HG03378 (cell line): ENCODE results near the gene PSME3.
"Not testable (repeated sequence)": the region's sequence is repeated elsewhere in the genome, so short reads cannot be mapped to it uniquely, and the experiment has no call there.

Source experiments
- ATAC-seq: cut with Tn5 transposase; IDR thresholded peaks from one replicate; pipeline ENCODE4 v1.9.1; 2021; ENCODE audit warnings: mild to moderate bottlenecking, moderate library complexity; ENCODE audit not compliant: unreplicated experiment

The PSME3 gene

DNA sequence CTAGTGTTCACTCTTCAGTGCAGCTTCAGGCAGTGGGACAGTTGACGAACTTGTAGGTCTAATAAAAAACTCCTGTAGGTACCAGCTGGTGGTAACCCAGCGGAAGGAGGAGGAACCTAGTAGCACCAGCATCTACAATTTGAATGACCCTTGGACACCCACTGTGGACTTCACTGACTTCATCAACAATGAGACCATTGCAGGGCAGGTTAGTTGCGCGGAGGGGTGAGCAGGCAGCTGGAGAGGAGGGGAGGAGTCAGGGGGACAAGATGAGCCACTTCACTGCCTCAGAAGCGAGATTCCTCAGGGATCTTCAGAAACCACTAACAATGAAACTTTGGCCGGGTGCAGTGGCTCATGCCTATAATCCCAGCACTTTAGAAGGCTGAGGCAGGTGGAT is 40.1 kb downstream of the PSME3 start:
- no peak for ATAC-seq

DNA sequence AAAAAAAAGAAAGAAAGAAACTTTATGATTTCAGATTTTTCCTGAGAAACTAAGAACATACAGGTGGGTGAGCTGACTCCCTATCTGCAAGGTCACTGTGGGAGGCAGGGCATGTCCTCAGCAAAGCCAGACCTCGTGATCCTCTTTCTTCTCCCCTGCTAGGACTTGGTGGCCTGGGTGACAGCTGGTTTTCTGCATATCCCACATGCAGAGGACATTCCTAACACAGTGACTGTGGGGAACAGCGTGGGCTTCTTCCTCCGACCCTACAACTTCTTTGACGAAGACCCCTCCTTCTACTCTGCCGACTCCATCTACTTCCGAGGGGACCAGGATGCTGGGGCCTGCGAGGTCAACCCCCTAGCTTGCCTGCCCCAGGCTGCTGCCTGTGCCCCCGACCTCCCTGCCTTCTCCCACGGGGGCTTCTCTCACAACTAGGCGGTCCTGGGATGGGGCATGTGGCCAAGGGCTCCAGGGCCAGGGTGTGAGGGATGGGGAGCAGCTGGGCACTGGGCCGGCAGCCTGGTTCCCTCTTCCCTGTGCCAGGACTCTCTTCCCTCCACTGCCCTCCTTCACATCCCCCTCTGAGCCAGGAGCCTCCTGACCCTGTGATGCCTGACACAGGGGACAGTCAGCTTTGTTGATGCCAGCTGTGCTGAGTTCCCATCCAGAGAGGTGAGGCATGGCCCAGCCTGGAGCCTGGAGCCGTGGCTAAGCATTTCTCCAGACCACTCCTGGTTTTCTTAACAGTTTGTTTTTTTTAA is 40.9 kb downstream of the PSME3 start:
- not testable (repeated sequence) for ATAC-seq

DNA sequence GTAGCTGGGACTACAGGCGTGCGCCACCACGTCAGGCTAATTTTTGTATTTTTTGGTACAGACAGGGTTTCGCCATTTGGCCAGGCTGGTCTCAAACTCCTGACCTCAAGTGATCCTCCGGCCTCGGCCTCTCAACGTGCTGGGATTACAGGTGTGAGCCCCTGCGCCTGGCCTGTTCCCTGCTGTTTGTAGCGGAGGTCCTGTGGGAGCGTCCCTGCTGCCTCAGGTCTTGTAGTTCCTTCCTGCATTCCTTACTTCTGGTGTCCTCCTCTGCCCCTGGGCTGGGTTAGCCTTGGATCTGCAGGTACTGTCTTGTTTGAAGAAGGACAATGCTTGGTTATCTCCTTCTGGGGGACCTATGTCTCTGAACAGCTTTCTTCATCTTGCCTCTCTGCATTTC is 43.8 kb downstream of the PSME3 start:
- no peak for ATAC-seq

DNA sequence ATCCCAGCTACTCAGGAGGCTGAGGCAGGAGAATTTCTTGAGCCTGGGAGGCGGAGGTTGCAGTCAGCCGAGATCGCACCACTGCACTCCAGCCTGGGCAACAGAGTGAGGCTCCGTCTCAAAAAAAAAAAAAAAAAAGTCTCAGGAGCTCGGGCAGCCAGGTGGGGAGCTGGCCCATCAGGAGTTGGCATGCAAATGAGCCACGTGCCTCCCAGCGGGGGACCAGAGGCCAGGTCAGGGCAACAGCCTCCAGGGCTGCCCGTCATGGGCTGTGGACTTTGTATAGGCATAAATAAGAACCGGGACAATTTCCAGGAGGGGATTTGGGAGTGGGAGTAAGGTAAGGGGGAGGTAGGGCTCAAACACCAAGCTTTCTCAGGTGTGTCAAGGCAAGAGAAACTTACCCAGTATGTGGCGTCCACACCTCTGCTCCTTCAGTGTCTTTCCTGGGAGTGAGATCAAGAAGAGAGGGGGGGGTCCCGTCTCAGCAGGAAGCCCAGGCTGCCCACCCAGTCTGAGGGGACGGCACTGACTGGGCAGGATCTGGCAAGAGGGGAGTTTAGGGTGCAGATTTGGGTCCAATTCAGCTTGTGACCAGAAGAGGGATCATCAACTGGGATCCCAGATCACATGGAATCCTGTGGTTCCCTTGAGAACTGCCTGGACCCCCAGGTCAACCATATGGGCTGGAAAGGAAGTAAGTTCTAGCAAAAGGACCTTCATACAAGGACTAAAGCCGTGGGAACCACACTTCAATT is 45.1 kb downstream of the PSME3 start:
- no peak for ATAC-seq

DNA sequence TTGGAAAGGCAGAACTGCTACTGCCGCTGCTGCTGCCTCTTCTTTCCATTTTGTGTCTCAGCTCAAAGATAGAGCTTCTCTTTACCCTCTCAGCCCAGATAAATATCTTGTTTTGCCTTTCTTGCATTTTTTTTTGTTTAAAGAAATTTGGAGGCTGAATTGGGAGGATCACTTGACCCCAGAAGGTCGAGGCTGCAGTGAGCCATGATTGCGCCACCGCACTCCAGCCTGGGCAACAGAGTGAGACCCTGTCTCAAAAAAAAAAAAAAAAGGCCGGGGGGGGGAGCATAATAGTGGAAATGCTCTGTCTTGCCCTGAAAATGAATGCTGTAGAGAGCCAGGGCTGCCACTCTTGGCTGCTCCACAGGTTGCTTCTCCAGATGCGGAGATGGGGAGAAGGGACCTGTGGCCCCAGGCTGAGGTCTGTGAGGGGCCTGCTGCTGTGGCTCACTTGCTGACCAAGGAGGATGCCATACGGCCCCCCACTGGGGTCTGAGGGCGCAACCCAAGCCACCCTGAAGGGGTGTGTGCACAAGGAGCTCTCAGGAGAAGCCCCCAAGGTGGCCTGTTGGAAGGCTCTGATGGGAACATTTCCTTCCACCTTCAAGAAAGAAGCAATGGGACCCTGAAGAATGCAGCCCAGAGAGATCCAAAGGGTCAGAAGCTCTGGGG is 45.9 kb downstream of the PSME3 start:
- no peak for ATAC-seq

DNA sequence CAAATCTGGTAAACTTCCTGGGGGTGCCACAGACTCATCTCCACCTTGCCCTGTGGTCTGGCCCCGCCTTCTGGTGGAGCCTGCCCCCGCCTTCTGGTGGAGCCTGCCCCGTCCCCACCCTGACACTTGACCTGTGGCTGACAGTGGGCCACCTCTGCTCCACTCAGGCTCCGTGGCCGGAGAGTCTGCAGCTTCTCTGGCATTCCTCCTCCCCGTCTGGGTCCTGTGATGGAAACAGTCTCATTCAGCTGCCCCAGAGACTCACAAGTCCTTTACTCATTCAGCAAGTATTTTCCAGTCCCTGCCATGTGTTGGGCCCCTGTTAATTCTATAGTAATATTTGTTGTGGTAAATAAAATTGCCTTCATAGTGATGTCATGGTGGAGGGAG is 46.4 kb downstream of the PSME3 start:
- no peak for ATAC-seq

DNA sequence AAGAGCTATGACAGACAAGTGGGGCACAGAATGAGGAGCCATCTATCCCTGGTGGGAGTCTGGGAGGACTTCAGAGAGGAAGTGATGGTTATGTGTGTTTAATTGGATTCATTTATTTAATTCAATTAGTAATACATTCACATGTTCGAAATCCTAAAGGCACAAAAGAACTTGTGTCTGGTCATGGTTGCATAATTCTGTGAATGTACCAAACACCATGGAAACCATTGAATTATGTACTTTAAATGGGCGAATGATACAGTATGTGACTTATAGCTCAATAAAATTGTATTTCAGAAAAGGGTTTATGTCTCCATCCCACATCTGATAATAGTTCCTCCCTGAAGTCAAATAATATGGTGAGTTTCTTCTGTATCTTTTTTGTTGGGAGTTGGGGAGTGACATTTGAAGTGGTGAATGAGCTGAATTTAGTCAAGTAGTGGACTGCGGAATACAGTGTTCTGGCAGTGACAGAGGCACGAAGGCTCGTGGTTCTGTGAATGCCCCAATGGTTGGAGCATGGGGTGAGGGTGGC is 47.6 kb downstream of the PSME3 start:
- ATAC-seq, result no peak

DNA sequence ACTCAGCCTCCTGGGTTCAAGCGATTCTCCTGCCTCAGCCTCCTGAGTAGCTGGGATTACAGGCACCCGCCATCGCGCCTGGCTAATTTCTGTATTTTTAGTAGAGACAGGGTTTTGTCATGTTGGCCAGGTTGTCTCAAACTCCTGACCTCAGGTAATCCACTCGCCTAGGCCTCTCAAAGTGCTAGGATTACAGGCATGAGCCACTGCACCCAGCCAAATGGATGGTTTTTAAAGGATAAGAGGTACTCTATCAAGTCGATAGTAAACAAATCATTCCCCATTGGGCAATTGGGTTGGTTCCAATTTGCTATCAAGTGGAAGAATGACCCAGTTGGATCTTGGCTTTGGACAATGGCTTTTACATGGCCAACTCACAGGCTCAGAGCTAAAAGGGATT is 48.5 kb downstream of the PSME3 start:
- not testable (repeated sequence) for ATAC-seq

DNA sequence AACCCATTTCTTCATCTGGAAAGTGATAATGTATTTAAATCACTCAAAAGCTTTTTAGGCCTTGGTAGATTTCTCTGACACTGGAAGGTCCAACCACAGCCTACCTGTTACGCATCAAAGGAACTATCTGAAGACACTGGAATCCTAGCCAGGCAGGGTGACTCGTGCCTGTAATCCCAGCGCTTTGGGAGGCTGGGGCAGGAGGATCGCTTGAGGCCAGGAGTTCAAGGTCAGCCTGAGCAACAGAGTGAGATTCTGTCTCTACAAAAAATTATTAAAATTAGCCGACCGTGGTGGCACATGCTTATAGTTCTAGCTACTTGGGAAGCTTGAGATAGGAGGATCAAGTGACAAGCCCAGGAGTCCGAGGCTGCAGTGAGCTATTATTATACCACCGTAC is 49.0 kb downstream of the PSME3 start:
- ATAC-seq, result no peak

DNA sequence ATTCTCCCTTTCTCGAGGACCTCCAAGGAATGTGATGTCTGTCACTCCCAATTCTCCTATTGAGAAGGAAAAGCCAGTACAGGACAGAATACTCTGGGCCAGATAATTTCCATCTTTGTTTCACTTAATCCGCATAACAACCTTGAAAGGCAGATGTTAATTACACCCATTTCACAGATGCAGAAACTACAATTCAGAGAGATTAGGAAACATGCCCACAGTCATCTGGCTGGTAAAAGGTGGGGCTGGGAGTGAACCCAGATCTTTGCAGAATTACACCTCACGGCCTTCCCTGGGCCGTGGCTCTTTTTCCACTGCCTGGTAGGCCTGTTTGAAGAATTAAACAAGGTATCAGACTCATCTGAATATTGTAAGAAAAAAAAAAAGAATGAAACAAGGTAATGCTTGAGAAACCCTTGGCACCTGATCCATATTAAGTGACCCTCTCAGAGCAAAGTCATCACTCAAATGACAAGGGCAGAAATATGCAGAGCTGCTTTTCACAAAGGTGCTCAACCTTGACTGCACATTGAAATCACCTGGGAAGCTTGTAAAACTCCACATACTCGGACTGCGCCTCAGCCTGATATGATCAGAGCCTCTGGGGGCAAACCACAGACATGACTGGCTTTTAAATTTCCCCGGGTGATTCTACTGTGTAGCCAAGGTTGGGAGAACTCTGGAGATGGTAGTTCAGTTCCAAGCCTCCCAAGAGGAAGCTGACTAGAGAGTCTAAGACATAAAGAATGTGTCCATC is 50.8 kb downstream of the PSME3 start:
- ATAC-seq, result no peak

DNA sequence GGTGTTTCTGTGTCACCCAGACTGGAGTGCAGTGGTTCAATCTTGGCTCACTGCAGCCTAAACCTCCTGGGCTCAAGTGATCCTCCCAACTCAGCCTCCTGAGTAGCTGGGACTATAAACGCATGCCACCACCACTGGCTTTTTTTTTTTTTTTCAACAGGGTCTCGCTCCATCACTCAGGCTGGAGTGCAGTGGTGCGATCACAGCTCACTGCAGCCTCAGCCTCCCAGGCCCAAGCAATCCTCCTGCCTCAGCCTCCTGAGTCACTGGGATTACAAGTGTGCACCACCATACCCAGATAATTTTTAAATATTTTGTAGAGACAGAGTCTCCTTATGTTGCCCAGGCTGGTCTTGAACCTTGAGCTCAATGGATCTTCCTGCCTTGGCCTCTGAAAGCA is 52.6 kb downstream of the PSME3 start:
- not testable (repeated sequence) for ATAC-seq

DNA sequence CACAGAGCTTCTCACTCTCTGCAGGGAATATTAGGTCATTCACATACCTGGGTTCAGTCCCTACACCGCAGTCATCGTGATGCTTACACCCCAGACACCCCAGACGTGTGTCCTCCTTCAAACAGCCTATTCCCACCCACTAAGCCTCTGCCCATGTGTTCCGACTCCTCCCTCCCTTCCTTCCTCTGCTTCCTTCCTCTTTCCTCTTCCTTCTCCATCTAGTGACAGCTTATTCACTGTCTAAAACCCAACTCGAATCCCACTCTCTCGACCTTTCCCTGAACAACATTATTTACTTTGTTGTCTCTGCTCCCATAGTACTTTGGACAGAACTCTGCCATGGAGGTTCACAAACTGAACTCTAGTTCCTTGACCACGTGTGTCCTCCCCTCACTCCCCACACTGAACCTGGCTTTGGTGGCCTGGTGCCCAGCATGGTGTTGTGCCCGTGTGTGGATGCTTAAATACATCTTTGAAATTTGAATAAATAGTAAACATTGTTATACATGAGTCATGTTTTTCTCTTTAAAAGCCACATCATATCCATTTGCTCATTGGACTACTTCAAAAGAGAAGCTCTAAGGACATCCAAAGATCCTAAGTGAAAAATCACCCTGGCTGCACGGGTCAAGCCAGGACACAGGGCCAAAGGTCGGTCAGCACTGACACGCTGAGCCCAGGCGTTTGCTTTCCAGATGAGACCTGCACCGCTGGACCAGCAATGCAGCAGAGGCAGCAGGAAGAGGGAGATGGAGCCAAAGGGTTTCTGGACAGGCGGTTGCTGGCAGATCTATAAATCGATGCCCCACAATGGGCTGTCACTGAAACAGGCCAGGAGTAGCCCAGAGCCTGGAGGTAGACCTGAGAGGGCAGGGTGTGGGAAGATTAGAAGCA is 53.3 kb downstream of the PSME3 start:
- no peak for ATAC-seq

DNA sequence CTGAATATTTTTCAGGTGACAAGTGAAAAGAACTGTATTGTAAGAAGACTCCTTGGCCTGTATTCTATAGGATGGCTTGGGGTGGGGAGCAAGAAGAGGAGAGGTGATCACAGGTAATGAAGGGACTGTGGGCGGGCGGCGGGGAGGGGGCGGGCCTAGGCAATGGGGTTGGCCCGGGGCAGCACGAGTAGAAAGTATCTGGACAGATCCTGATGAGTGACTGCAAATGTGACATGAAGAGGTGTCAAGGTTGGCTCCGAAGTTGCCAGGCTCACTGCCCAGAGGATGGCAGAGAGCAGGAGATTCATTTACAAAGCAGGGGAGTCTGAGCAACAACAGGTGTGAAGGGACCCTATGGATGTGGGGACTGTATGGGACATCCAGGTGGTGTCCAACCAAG is 56.6 kb downstream of the PSME3 start:
- no peak for ATAC-seq

DNA sequence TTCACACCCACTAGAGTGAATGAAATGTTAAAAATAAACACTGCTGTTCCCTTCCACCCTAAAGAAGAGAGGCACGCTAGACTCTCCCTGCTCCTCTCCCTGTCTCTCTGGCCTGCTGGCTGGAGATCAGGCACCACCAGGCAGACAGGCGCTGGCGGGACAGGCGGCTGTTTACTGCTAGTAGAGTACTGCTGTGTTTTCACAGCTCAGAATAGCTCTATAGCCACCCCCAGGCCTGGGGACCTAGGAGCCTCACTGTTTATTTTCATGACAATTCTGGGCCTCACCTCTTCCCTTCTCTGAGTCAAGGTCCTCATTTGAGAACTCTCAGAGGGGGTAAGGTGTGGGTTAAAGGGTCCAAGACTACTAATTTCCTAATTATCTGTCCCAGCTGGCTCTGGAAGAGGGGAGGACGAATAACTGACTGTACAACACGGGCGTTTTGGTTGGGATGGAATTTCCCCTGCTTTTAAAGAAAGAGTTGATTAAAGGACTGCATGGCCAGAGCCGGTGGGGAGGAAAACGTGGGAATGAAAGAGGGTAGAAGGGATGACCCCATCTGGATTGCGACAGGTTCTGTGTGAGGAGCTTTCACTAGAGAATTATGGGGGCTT is 58.4 kb downstream of the PSME3 start:
- ATAC-seq, result no peak

DNA sequence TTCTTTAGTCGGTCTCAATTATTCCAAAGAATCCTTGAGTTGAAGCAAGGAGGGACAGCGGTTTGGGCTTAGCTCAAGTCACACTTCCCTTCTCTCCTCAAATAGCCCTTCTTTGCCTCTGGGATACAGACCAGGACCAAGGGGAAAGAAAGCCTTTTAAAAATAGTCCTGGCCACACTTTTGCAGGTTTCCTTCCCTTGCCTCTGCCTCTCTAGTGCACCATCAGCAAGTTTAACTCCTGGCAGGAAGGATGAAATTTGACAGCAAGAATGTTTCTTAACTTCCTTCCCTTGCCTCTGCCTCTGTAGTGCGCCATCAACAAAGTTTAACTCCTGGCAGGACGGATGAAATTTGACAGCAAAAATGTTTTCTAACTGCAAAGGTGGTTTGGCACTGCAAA is 60.2 kb downstream of the PSME3 start:
- ATAC-seq, result no peak
